Prostate gland (tissue), 2 donors: Measurements from ENCODE around the gene CADPS. TPM values are rescaled to one million over a fixed set of nuclear protein-coding genes. Genes with fewer than 3 reads are reported as not detected.

Experiments used
- DNase-seq: peaks from one replicate; pipeline ENCODE4 v3.0.0-alpha.2; 2019; ENCODE audit warnings: low spot score
- H3K27ac ChIP-seq, 2 donors: fragments of 200-600 bp; sonication (generic); 2 replicates each; pipeline ENCODE4 v1.5.1; 2017 to 2019
- H3K27me3 ChIP-seq: fragments of 200-600 bp; sonication (generic); replicated peaks from 2 replicates; pipeline ENCODE4 v1.5.1; 2019; ENCODE audit not compliant: insufficient read depth
- H3K36me3 ChIP-seq, 2 donors: fragments of 200-600 bp; sonication (generic); 1 replicate in 1 of 2; 2 replicates in 1 of 2; pipeline versions ENCODE4 v1.5.1 to v1.8.1; 2017 to 2019
- H3K4me1 ChIP-seq: fragments of 200-600 bp; sonication (generic); replicated peaks from 2 replicates; pipeline ENCODE4 v1.5.1; 2019
- H3K4me3 ChIP-seq, 2 donors: fragments of 200-600 bp; sonication (generic); 2 replicates each; pipeline ENCODE4 v1.5.1; 2017 to 2019
- H3K9me3 ChIP-seq: fragments of 200-600 bp; sonication (generic); 2 replicates; pipeline ENCODE4 v1.5.1; 2017
- CTCF ChIP-seq, 4 experiments: fragments of 200-600 bp in 2 of 4; fragments of 450-650 bp in 2 of 4; sonication (generic) in 2 of 4; IDR thresholded peaks; 1 replicate in 3 of 4; 2 replicates in 1 of 4; pipeline ENCODE4 v1.5.1; 2016 to 2019; ENCODE audit warnings: antibody characterized with exemption in 4 of 4, mild to moderate bottlenecking in 2 of 4, moderate library complexity in 2 of 4
- POLR2A ChIP-seq: fragments of 450-650 bp; IDR thresholded peaks from one replicate; pipeline ENCODE4 v1.6.1; 2016; ENCODE audit warnings: antibody characterized with exemption, mild to moderate bottlenecking
- POLR2AphosphoS5 ChIP-seq: sonication (generic); formaldehyde crosslinking; IDR thresholded peaks from one replicate; pipeline ENCODE4 v1.6.1; 2017; ENCODE audit warnings: antibody characterized with exemption
- WGBS: methylation state at CpG from one replicate; pipeline ENCODE4 v1.1.5; 2018; 5-methylcytosine and 5-hydroxymethylcytosine counted together
- intact Hi-C: fragments of 100-400 bp; cut with DNase I; formaldehyde crosslinking; loops from one replicate; pipeline ENCODE4 v1.14.2; 2022
- total RNA-seq, 2 donors: library from RNA; depleted of rRNA; stranded (reverse); fragments of >200 nt; gene quantifications; one replicate each; pipeline ENCODE4 v1.1.0, GENCODE V29; 2016

CADPS gene
- total RNA-seq, 2 donors from 2014 or later = 4.0 to 7.7 TPM

GRCh38 chr3:62885136-62885535 is 9.9 kb upstream of the CADPS start:
- H3K9me3 ChIP-seq = no peaks in the 10 kb centered on the region
- no peak for DNase-seq
- 84% methylated on average over 2 of the region's 2 CpGs for WGBS
- H3K4me3 ChIP-seq = no peak overlapping the region
- H3K4me1 ChIP-seq = no peaks in the 10 kb centered on the region
- H3K36me3 ChIP-seq = no peaks in the 10 kb centered on the region
- H3K27me3 ChIP-seq = no peaks in the 10 kb centered on the region
- no peak for TF ChIP-seq POLR2AphosphoS5
- intact Hi-C loops = no loop called here
- no peak overlapping the region for H3K27ac ChIP-seq

- H3K27ac ChIP-seq = no peak overlapping the region
- 29% methylated on average over 3 of the region's 3 CpGs for WGBS
- no peaks in the 10 kb centered on the region for H3K4me1 ChIP-seq
These were observed 9.1 kb upstream of the CADPS start for GRCh38 chr3:62884096-62884870.

GRCh38 chr3:62882676-62883200 is 7.5 kb upstream of the CADPS start:
- H3K27me3 ChIP-seq = no peaks in the 10 kb centered on the region
- intact Hi-C loops = no loop called here
- H3K4me1 ChIP-seq = no peaks in the 10 kb centered on the region
- DNase-seq = no peak
- no peak overlapping the region for H3K27ac ChIP-seq
- TF ChIP-seq POLR2AphosphoS5 (no peak), POLR2A (no peak), CTCF (IDR thresholded peaks at IDR 0.05) (no peak)
- no peaks in the 10 kb centered on the region for H3K9me3 ChIP-seq
- H3K4me3 ChIP-seq = no peak overlapping the region
- WGBS = 80% methylated on average over 4 of the region's 4 CpGs
- H3K36me3 ChIP-seq = no peaks in the 10 kb centered on the region

More at GRCh38 chr3:62884096-62884870, 9.1 kb upstream of the CADPS start:
- Histone ChIP-seq H3K9me3 (no peaks in the 10 kb centered on the region), H3K4me3 (no peak overlapping the region), H3K36me3 (no peaks in the 10 kb centered on the region), H3K27me3 (no peaks in the 10 kb centered on the region)
- TF ChIP-seq POLR2A = no peak
- no peak for TF ChIP-seq POLR2AphosphoS5
- TF ChIP-seq CTCF (IDR thresholded peaks at IDR 0.05) = no peak
- DNase-seq = no peak
- intact Hi-C loops = no loop called here

GRCh38 chr3:62876064-62876463 is 848 bp upstream of the CADPS start:
- Histone ChIP-seq H3K4me3 (no peak overlapping the region), H3K36me3 (no peaks in the 10 kb centered on the region), H3K27ac (no peak overlapping the region), H3K27me3 (peaks cover 3% of the 10 kb centered on the region), H3K9me3 (no peaks in the 10 kb centered on the region), H3K4me1 (no peaks in the 10 kb centered on the region)
- no peak for DNase-seq
- no peak for TF ChIP-seq CTCF (IDR thresholded peaks at IDR 0.05)
- TF ChIP-seq POLR2A = no peak
- no peak for TF ChIP-seq POLR2AphosphoS5
- 7% methylated on average over 17 of the region's 17 CpGs for WGBS
- intact Hi-C loops = loop anchor here (10.0 kb wide), 1 partner anchor 211 kb away; no protein-coding TSS in a partner anchor

- no peak overlapping the region for H3K27ac ChIP-seq
- DNase-seq = no peak
- no peaks in the 10 kb centered on the region for H3K36me3 ChIP-seq
- peak overlapping the region in 1 of 2 donors; percentile 37 for H3K4me3 ChIP-seq
- no peaks in the 10 kb centered on the region for H3K4me1 ChIP-seq
- H3K9me3 ChIP-seq = no peaks in the 10 kb centered on the region
- intact Hi-C loops = loop anchor here (10.0 kb wide), 1 partner anchor 211 kb away; no protein-coding TSS in a partner anchor
- H3K27me3 ChIP-seq = peaks cover 3% of the 10 kb centered on the region
- TF ChIP-seq CTCF (IDR thresholded peaks at IDR 0.05) (no peak), POLR2AphosphoS5 (no peak), POLR2A (no peak)
- WGBS = 7% methylated on average over 18 of the region's 18 CpGs
These were observed 364 bp upstream of the CADPS start for GRCh38 chr3:62875558-62876002.
